NB4 (cell line): Measurements from ENCODE around the gene EVI2B.
"Not testable (repeated sequence)": the region's sequence is repeated elsewhere in the genome, so short reads cannot be mapped to it uniquely, and the experiment has no call there.

Experiments
- MYC ChIP-seq: IDR thresholded peaks from 2 replicates; pipeline ENCODE4 v1.6.1; 2011; ENCODE audit warnings: low read depth, low read length
- POLR2A ChIP-seq: IDR thresholded peaks from 2 replicates; pipeline ENCODE4 v1.6.1; 2011; ENCODE audit warnings: mild to moderate bottlenecking; ENCODE audit not compliant: insufficient read length; ENCODE audit errors: extremely low read depth
- TF ChIP-seq, protein P1 (sequence below): IDR thresholded peaks from one replicate; pipeline ENCODE4 v1.5.1; 2012; ENCODE audit warnings: low read depth, low read length

DNA sequence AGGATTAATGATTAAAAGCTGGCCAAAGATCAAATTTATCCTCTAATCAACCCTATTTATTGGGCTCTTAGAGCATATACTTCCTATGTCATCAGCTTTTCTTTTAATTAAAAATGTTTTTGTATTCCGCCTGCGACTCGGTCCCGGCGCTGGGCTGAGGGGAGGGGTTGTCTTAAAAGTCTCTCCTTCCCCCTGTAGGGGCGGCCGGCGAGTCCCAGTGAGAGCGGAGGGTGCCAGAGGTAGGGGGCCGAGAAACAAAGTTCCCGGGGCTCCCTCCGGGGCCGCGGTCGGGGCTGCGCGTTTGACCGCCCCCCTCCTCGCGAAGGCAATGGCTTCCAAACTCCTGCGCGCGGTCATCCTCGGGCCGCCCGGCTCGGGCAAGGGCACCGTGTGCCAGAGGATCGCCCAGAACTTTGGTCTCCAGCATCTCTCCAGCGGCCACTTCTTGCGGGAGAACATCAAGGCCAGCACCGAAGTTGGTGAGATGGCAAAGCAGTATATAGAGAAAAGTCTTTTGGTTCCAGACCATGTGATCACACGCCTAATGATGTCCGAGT is 31.4 kb upstream of the EVI2B start:
- TF ChIP-seq MYC, POLR2A: not testable (repeated sequence)
- TF ChIP-seq, protein P1, sequence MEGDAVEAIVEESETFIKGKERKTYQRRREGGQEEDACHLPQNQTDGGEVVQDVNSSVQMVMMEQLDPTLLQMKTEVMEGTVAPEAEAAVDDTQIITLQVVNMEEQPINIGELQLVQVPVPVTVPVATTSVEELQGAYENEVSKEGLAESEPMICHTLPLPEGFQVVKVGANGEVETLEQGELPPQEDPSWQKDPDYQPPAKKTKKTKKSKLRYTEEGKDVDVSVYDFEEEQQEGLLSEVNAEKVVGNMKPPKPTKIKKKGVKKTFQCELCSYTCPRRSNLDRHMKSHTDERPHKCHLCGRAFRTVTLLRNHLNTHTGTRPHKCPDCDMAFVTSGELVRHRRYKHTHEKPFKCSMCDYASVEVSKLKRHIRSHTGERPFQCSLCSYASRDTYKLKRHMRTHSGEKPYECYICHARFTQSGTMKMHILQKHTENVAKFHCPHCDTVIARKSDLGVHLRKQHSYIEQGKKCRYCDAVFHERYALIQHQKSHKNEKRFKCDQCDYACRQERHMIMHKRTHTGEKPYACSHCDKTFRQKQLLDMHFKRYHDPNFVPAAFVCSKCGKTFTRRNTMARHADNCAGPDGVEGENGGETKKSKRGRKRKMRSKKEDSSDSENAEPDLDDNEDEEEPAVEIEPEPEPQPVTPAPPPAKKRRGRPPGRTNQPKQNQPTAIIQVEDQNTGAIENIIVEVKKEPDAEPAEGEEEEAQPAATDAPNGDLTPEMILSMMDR = not testable (repeated sequence)
